ENCODE measurements around the gene NAALADL2. TPM values are rescaled to one million over a fixed set of nuclear protein-coding genes. Genes with fewer than 3 reads are reported as not detected.

The NAALADL2 gene
- 15.7 TPM for total RNA-seq

DNA sequence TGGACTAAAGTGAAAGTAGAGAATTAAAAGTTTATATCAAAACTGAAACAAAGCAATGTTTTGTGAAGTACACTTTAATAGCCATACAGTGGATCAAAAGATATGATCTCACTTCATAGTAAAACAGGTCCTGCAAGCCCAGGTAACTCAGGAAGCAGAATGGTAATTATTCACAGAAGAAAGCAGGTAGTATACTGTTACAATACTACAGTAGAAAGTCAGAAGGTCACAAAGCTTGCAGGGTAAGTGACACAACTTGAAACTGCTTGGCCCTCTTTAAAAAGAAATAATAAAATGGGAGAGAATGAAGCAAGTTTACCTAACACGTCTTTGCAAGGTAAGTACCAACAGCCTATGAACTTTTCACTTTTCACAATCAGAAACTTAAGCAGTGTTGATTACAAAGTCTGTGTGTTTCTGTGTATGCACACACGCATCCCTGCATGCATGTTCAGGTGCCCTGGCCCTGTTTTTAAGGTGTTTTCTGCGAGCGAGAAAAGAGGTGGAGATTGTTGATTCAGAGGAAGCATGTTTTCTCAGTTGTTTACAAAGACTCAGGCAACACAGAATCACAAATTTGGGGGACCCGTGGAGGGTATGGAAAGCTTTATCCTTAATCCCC is at the start of gene NAALADL2:
Gene NAALADL2 (plus strand): TSS at position 221 of the 622 bp plus-strand sequence.

Small RNAs within 50 kb of the gene (small RNA-seq; reads per million reads assigned to genes)
- gene MIR4789 (ENCODE audit: low replicate concordance) = not detected
- 0.09 reads per million for gene RNU4-91P (ENCODE audit: low replicate concordance)
- not detected for gene RNU6-1233P (ENCODE audit: low replicate concordance)
- not detected for gene RNU6-1317P (ENCODE audit: low replicate concordance)

Data from parietal lobe (tissue), 2 donors.